ENCODE data around the gene NR6A1.

The NR6A1 gene

DNA sequence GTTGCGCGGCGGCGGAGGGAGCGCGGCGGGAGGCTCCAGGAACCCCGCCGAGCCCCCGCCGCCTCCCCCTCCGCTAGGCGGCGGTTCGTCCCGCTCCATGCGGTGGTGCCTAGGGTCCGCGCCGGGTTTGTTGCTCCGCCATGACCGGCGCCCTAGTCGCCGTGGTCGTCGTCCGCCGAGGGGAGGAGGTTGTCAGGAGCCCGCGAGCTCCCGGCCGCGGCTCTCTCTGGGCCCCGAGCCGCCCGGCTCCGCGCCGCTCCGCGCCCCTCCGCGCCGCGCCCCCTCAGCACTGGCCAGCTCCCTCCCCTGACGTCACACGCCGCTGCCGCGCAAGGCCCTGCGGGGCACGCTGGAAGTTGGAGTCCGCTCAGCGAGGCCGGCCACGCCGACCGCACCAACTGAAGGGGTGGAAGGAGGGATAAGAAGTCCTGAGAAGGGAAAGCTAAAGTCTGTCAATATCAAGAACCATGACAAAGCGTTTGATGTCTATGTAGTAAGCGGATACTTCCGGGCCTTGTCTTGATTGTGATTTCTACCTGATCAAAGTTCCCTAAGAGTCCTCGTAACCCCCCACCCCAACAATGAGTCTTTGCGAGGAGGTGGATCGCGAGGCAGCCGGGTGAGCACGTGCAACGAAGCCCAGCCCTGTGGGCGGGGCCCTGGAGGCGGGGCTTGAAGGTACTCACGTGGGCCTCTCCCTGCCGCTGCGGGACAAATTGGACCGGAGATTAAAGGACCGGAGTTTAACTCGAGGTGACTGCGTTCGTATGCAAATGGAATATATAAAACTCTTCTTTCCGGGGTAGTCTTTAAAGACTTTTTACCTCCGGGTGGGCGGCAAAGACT lies at the start of gene NR6A1:
NR6A1 (minus strand) TSS at position 291 of the 846 bp plus-strand sequence.
- DNase-seq = peak; percentile 94

GRCh38 chr9:124818431-124819281 lies 47.5 kb upstream of the NR6A1 start:
- no peak for DNase-seq

- no peak for DNase-seq
Observed at GRCh38 chr9:124815601-124816000, 44.5 kb upstream of the NR6A1 start.

DNA sequence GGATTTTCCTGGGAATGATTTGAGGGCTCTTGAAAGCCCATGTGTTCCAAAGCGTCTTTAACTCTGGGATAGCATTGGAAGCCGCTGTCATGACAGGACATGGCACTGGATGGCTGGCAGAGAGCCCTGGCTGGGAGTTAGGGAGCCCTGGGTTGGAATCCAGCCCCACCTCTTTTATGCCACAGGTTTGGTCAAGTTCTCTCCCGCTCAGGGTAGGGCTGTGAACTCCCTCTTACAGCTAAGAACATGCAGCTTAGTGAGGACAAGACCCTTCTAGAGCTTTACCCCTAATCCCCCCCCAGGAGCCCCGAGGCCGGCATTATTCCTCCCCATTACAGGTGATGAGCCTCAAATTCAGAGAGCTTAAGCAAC lies 43.0 kb upstream of the NR6A1 start:
- DNase-seq = no peak

GRCh38 chr9:124813501-124814163 lies 42.5 kb upstream of the NR6A1 start:
- no peak for DNase-seq

GRCh38 chr9:124813041-124813440 lies 41.9 kb upstream of the NR6A1 start:
- no peak for DNase-seq

GRCh38 chr9:124812441-124812876 lies 41.3 kb upstream of the NR6A1 start:
- no peak for DNase-seq

DNA sequence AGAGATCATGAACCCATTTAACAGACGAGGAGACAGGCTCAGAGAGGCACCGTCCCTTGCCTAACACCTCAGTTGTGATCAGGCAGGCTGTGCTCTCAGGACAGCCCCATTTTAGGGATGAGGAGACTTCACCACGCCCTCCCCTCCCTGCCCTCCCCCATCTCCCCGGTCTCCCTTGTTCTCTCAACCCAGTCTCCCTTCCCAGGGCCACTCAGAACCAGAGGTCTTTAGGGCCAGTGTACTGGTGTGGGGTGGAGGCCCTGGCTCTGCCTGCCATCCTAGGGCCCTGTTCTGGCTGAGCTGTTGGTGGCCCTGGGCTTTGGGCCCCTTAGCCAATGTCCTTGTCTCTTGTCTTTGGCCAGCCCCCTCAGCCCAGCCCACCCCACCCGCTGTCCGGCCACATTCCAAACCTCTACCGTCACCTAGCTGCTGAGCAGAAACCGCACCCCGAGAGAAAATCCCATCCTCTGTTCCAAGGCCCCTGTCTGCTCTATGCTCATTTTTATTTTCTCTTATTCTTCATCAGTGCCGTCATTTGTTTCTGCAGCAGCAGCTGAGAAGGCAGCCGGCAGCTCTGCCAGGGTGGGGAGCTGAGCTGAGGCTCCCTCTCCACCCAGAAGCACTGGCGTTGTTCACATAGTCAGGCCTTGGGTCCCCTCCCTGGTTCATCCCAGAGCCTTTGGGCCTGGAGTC lies 39.7 kb upstream of the NR6A1 start:
- no peak for DNase-seq

GRCh38 chr9:124809741-124810500 lies 38.8 kb upstream of the NR6A1 start:
- DNase-seq = no peak

DNA sequence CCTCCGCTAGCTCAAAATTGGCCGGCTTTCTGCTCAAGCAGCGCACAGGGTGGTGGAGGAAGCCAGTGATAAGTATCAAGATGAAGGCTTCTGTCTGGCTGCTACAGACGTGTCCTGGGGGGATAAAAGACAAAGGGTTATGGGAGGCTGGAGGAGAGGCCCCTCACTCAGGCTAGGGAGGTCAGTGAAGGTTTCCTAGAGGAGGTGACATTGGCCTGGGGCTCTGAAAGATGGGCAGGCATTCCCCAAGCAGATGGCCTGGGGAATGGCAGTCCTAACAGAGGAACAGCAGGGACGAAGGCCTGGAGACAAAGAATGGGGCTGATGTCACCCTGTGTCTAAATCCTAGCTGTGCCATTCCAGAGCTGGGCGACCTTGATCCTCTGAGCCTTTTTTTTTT lies 38.1 kb upstream of the NR6A1 start:
- DNase-seq = no peak

GRCh38 chr9:124808246-124808956 lies 37.3 kb upstream of the NR6A1 start:
- DNase-seq = no peak

GRCh38 chr9:124805186-124805585 lies 34.1 kb upstream of the NR6A1 start:
- DNase-seq = no peak

DNA sequence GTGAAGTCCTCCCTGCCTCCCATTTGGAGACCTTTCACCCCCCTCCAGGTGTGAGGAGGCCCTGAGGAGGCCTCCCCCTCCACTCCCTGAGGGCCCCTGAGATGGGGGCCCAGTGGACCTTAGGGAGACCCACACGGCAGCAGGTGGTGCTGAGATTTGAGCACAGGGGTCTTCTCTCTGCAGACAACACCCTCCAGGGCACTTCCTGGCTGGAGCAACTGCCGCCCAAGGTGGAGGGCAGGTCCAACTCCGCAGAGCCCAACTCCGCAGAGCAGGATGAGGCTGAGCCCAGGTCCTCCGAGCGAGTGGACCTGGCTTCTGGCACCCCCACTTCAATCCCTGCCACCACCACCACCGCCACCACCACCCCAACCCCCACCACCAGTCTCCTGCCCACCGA lies 32.8 kb upstream of the NR6A1 start:
- no peak for DNase-seq

DNA sequence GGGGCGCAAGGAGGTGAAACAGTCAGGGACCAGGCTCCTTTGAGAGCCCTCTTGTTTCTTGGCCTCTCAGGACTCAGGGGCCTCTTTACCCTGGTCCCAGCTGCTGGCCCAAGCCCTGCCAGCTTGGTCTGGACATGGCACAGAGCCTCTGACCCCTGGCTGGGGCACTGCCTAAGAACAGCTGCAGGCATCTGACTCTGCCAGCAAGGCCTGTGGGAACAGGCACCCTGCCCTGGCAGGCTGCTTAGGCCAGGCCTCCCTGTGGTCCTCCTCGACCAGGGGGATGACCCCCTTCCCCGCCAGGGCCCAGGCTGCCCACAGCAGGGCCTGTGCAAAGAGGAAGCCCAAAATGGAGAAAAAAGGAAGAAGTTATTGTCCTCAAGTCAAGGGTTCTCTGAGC lies 31.3 kb upstream of the NR6A1 start:
- DNase-seq = no peak

DNA sequence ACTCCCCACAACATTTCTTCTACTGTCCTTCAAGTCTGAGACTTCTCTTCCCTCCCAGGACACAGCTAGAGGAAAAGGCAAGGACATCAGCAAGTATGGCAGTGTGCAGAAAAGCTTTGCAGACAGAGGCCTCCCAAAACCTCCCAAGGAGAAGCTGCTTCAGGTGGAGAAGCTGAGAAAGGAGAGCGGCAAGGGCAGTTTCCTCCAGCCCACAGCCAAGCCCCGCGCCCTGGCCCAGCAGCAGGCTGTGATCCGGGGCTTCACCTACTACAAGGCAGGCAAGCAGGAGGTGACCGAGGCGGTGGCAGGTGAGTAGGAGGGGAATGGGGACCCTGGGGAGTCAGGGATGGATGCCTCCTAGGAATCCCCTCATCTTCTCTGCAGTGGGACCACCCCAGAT lies 30.2 kb upstream of the NR6A1 start:
- DNase-seq = no peak

DNA sequence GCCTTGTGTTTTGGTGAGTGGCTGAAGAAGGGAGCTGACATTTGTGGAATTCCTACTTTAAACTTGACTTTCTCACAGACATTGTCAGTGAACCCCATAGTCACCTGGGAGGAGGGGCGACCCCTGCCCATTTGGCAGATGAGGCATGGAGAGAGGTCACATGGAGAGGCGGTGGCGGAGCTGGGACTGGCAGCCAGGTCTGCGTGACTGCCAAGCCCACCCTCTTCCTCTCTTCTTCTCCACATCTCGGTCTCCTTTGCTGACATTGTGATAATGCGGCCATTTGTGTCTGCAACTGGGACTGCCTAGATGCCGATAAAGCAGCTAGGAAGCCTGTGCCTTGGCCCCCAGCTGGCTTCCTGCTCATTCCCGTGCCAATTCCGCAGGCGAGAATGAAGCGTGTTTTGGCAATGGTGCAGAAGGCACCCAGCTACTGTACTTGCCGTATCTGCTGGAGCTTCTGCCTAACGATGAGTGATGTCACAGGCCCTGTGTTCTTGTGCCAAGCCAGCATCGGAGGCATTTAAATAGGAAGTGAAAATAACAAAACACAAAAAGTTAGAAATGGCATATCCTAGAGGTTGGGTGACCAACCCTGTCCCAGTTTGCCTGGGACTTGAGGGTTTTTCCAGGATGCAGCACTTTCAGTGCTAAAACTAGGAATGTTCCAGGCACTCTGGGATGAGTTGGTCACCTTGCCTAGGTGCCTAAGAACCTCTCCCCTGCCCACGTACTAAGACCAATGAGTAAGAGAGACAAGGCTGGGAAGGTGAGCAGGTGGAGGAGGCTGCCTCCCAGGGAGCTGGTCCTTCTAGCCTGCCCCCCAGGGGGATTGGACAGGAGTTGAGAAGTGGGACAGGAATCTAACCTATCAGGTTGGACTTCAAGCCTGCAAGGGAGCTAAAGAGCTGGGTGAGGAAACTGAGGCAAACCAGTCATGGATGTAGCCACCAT lies 29.5 kb upstream of the NR6A1 start:
- DNase-seq = peak; percentile 22

DNA sequence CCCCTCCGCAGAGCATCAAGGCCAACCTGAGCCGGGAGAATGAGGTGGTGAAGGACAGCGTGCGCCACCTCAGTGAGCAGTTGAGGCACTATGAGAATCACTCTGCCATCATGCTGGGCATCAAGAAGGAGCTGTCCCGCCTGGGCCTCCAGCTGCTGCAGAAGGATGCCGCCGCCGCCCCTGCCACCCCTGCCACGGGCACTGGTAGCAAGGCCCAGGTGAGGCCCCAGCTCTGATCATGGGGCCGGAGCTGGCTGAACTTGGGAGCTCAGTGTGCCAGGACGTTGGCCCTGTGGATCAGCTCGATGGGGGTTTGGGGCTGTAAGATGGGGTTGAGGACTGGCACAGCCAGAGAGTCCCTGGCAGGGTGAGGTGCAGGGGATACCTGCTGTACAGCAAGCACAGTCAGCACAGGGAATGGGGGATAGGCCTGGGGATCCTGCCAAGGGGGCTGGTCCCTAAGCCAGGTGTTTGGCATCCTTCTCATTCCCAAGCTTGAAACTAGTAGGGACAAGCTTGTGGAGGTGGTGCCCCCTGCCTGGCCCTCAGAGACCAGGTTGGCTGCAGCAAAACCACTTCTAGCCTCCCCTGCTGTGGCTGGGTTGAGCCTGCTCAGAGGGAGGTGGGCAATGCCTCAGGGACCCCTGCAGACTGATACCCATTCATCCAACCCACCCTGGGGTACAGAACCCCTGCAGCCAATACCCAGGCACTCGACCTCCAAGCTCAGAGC lies 28.3 kb upstream of the NR6A1 start:
- DNase-seq = no peak

- DNase-seq = no peak
Observed at GRCh38 chr9:124797343-124798103, 26.4 kb upstream of the NR6A1 start.

Measured in CD4-positive, alpha-beta T cell treated with Interleukin-17A for 1 hour (primary cell).